CD14-positive monocyte (primary cell): ENCODE results near the gene U2SURP. TPM values are rescaled to one million over a fixed set of nuclear protein-coding genes. Genes with fewer than 3 reads are reported as not detected.

Experiments
- DNase-seq, 3 donors: peaks; one replicate each; pipeline ENCODE4 v3.0.0-alpha.2; 2011 to 2022
- H2AFZ ChIP-seq: 2 replicates; pipeline ENCODE4 v1.6.0; 2012; ENCODE audit warnings: mild to moderate bottlenecking, low read depth, low read length, inconsistent platforms; ENCODE audit not compliant: insufficient read depth, poor library complexity, severe bottlenecking
- H3K27ac ChIP-seq, 2 donors: 1 replicate in 1 of 2; 2 replicates in 1 of 2; pipeline ENCODE4 v1.5.1; 2012 to 2013; ENCODE audit warnings: low read length in 2 of 2, control low read depth in 1 of 2, inconsistent platforms in 1 of 2, low read depth in 1 of 2, mild to moderate bottlenecking in 1 of 2
- H3K27me3 ChIP-seq, 2 donors: one replicate each; pipeline versions ENCODE4 v1.6.0 to v1.6.1; 2011 to 2013; ENCODE audit warnings: low read length in 2 of 2; ENCODE audit not compliant: control insufficient read depth in 2 of 2, insufficient read depth in 2 of 2
- H3K36me3 ChIP-seq, 2 donors: replicated peaks in 1 of 2; 1 replicate in 1 of 2; 2 replicates in 1 of 2; pipeline versions ENCODE4 v1.5.1 to v1.6.1; 2012 to 2013; ENCODE audit warnings: low read length in 2 of 2, control low read depth in 1 of 2, inconsistent platforms in 1 of 2, mild to moderate bottlenecking in 1 of 2; ENCODE audit not compliant: insufficient read depth in 2 of 2, control insufficient read depth in 1 of 2
- H3K4me1 ChIP-seq, 2 donors: 1 replicate in 1 of 2; 2 replicates in 1 of 2; pipeline versions ENCODE4 v1.5.1 to v1.6.1; 2012 to 2013; ENCODE audit warnings: low read length in 2 of 2, control low read depth in 1 of 2, inconsistent platforms in 1 of 2, mild to moderate bottlenecking in 1 of 2, moderate library complexity in 1 of 2; ENCODE audit not compliant: insufficient read depth in 2 of 2, control insufficient read depth in 1 of 2
- H3K4me2 ChIP-seq: replicated peaks from 2 replicates; pipeline ENCODE3; 2012; ENCODE audit warnings: low read length, moderate library complexity, mild to moderate bottlenecking; ENCODE audit not compliant: poor library complexity, severe bottlenecking; ENCODE audit errors: extremely low read depth
- H3K4me3 ChIP-seq, 3 experiments: fragments of 200-600 bp in 1 of 3; sonication (generic) in 1 of 3; replicated peaks in 1 of 3; 1 replicate in 2 of 3; 2 replicates in 1 of 3; pipeline ENCODE4 v1.5.1; 2011 to 2013; ENCODE audit warnings: low read length in 3 of 3, mild to moderate bottlenecking in 3 of 3, control low read depth in 2 of 3, low read depth in 2 of 3, inconsistent platforms in 1 of 3, moderate library complexity in 1 of 3
- H3K79me2 ChIP-seq: 2 replicates; pipeline ENCODE4 v1.6.0; 2012; ENCODE audit warnings: mild to moderate bottlenecking, control low read depth, inconsistent platforms, low read length, moderate library complexity; ENCODE audit not compliant: insufficient read depth
- H3K9ac ChIP-seq: 2 replicates; pipeline ENCODE4 v1.6.0; 2017; ENCODE audit warnings: low read length, mild to moderate bottlenecking; ENCODE audit not compliant: insufficient read depth, poor library complexity, severe bottlenecking
- H3K9me3 ChIP-seq, 2 donors: replicated peaks in 1 of 2; 1 replicate in 1 of 2; 2 replicates in 1 of 2; pipeline versions ENCODE4 v1.5.1 to v1.6.1; 2012 to 2013; ENCODE audit warnings: low read length in 2 of 2, control low read depth in 1 of 2; ENCODE audit not compliant: control insufficient read depth in 1 of 2, insufficient read depth in 1 of 2
- H4K20me1 ChIP-seq: 2 replicates; pipeline ENCODE4 v1.6.0; 2012; ENCODE audit warnings: mild to moderate bottlenecking, low read length, control low read depth, moderate library complexity; ENCODE audit not compliant: insufficient read depth
- H3K27ac Mint-ChIP-seq, 7 donors: one replicate each; pipeline ENCODE4 v1.8.0; 2020; ENCODE audit warnings: mild to moderate bottlenecking in 7 of 7, mixed read lengths in 7 of 7, moderate library complexity in 6 of 7, inconsistent platforms in 2 of 7
- H3K27me3 Mint-ChIP-seq, 3 donors: one replicate each; pipeline ENCODE4 v1.8.0; 2021 to 2022; ENCODE audit warnings: low read depth in 3 of 3, mild to moderate bottlenecking in 3 of 3, mixed read lengths in 3 of 3, moderate library complexity in 3 of 3, inconsistent platforms in 1 of 3
- H3K36me3 Mint-ChIP-seq, 2 donors: one replicate each; pipeline ENCODE4 v1.8.0; 2020; ENCODE audit warnings: mixed read lengths in 2 of 2, inconsistent platforms in 1 of 2, mild to moderate bottlenecking in 1 of 2
- H3K4me1 Mint-ChIP-seq: one replicate; pipeline ENCODE4 v1.8.0; 2020; ENCODE audit warnings: mild to moderate bottlenecking, mixed read lengths
- H3K4me3 Mint-ChIP-seq, 2 donors: one replicate each; pipeline ENCODE4 v1.8.0; 2020; ENCODE audit warnings: mild to moderate bottlenecking in 2 of 2, mixed read lengths in 2 of 2, moderate library complexity in 1 of 2
- H3K9me3 Mint-ChIP-seq, 7 donors: one replicate each; pipeline ENCODE4 v1.8.0; 2020 to 2022; ENCODE audit warnings: mixed read lengths in 7 of 7, mild to moderate bottlenecking in 6 of 7, moderate library complexity in 6 of 7, inconsistent platforms in 2 of 7
- WGBS: methylation state at CpG from one replicate; pipeline ENCODE4 v1.1.5; 2013; ENCODE audit warnings: missing lambda C conversion rate; ENCODE audit not compliant: insufficient coverage; 5-methylcytosine and 5-hydroxymethylcytosine counted together
- intact Hi-C, 2 donors: fragments of 100-400 bp; cut with micrococcal nuclease; formaldehyde crosslinking; loops; one replicate each; pipeline versions ENCODE4 v1.15.0 to v1.15.1; 2023
- polyA plus RNA-seq, 3 donors: library from polyadenylated mRNA; depleted of rRNA in 1 of 3; unstranded in 2 of 3; stranded (reverse) in 1 of 3; fragments of 300-500 nt in 2 of 3; fragments of >200 nt in 1 of 3; fragmentation: Illumina TruSeq in 2 of 3; gene quantifications; 1 replicate in 2 of 3; 2 replicates in 1 of 3; pipeline ENCODE4 v1.2.3, GENCODE V29; 2012 to 2021
- TF ChIP-seq, protein P1 (sequence below): fragments of 200-600 bp; IDR thresholded peaks from one replicate; pipeline ENCODE4 v1.8.0; 2022; ENCODE audit warnings: antibody characterized with exemption, mild to moderate bottlenecking

Gene U2SURP
- polyA plus RNA-seq, 3 donors, result 21.1 to 70.4 (median 51.4) TPM

DNA sequence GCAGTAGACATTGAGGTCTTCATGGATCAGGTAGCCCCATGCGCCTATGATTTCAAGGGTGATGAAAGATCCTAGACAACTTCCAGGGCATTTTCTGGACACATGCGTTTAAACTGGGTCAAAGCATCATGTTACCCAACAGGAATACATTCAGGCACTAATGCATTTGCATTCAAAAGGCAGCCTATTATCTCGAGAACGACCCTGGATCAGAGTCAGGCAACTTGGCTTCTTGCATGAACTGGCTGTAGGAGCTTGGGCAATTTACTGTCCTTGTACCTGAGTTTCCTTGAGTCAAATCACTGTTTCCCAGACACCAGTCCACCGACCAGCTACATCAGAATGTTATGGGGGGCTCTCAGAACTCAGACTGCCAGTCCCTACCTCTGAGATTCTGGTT lies 66.7 kb downstream of the U2SURP start:
- Histone ChIP-seq H3K36me3 (no peaks in the 10 kb centered on the region), H3K27ac (no peak overlapping the region), H3K9me3 (no peaks in the 10 kb centered on the region), H2AFZ (no peak overlapping the region), H4K20me1 (no peaks in the 10 kb centered on the region), H3K27me3 (no peaks in the 10 kb centered on the region), H3K79me2 (no peaks in the 10 kb centered on the region), H3K9ac (no peak overlapping the region), H3K4me3 (no peak overlapping the region), H3K4me2 (no peak overlapping the region), H3K4me1 (no peaks in the 10 kb centered on the region)
- WGBS, result 87% methylated on average over 4 of the region's 5 CpGs
- Mint-ChIP-seq H3K27me3 (peaks cover 0 to 3% (median 0%) of the 10 kb centered on the region in 3 donors), H3K9me3 (no peaks in the 10 kb centered on the region), H3K27ac (no peak overlapping the region), H3K4me1 (no peaks in the 10 kb centered on the region), H3K4me3 (no peak overlapping the region), H3K36me3 (no peaks in the 10 kb centered on the region)
- TF ChIP-seq, protein P1, sequence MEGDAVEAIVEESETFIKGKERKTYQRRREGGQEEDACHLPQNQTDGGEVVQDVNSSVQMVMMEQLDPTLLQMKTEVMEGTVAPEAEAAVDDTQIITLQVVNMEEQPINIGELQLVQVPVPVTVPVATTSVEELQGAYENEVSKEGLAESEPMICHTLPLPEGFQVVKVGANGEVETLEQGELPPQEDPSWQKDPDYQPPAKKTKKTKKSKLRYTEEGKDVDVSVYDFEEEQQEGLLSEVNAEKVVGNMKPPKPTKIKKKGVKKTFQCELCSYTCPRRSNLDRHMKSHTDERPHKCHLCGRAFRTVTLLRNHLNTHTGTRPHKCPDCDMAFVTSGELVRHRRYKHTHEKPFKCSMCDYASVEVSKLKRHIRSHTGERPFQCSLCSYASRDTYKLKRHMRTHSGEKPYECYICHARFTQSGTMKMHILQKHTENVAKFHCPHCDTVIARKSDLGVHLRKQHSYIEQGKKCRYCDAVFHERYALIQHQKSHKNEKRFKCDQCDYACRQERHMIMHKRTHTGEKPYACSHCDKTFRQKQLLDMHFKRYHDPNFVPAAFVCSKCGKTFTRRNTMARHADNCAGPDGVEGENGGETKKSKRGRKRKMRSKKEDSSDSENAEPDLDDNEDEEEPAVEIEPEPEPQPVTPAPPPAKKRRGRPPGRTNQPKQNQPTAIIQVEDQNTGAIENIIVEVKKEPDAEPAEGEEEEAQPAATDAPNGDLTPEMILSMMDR, result no peak
- DNase-seq, result no peak
- intact Hi-C loops, result no loop called here

DNA sequence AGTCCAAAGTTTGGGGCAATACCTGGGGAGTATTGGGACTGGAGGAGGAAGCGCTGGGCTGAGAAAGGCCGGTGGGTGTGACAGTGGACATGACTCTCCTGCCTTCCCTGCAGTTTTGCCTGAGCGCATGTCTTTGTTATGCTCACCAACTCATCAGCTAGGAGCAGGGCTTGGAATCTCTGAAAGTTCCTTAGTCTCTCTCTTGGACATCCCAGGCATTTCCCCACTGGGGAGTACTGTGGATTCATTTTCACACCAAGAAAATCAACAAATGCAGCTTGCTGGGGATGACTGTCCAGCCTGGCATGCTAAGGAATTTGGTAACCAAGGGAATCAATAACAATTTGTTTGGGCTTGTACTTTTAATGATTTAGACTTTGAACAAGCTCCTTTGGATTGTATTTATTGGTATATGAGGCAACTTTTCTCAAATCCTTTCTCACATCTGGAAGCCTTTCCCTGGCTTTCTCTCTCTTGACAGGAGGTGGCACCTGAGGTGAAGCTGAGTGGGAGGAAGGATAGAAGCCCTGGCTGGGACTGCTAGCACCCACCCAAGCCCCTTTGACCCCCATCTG lies 69.7 kb downstream of the U2SURP start:
- intact Hi-C loops, result no loop called here
- Histone ChIP-seq H2AFZ (no peak overlapping the region), H3K4me1 (no peaks in the 10 kb centered on the region), H3K9me3 (no peaks in the 10 kb centered on the region), H3K9ac (no peak overlapping the region), H3K27me3 (no peaks in the 10 kb centered on the region), H3K4me2 (no peak overlapping the region), H3K36me3 (no peaks in the 10 kb centered on the region), H3K79me2 (no peaks in the 10 kb centered on the region), H4K20me1 (no peaks in the 10 kb centered on the region), H3K4me3 (no peak overlapping the region), H3K27ac (no peak overlapping the region)
- no peak overlapping the region for H3K4me3 Mint-ChIP-seq
- H3K4me1 Mint-ChIP-seq, result no peaks in the 10 kb centered on the region
- H3K9me3 Mint-ChIP-seq, result peaks cover 0 to 2% (median 0%) of the 10 kb centered on the region in 7 donors
- peaks cover 0 to 3% (median 0%) of the 10 kb centered on the region in 3 donors for H3K27me3 Mint-ChIP-seq
- DNase-seq, result no peak
- H3K36me3 Mint-ChIP-seq, result no peaks in the 10 kb centered on the region
- H3K27ac Mint-ChIP-seq, result no peak overlapping the region
- TF ChIP-seq, protein P1, result no peak
- WGBS, result 100% methylated on average over 3 of the region's 3 CpGs
